HEK293 (cell line): Measurements from ENCODE around the gene RNF2.

Experiments used
- CTCF ChIA-PET: fragments of 350-600 bp; formaldehyde crosslinking; extraction: SDS; loops from one replicate; lab custom pipeline; 2021; ENCODE audit warnings: antibody characterized with exemption; lab: Yijun Ruan, JAX
- POLR2A ChIA-PET: fragments of 300-600 bp; formaldehyde crosslinking; extraction: SDS; loops from one replicate; lab custom pipeline; 2020; ENCODE audit warnings: antibody characterized with exemption, inconsistent platforms; lab: Yijun Ruan, JAX
- H3K27ac ChIP-seq: fragments of 200-500 bp; sonication (Bioruptor generic); 2 replicates; pipeline ENCODE4 v1.5.1; 2014; ENCODE audit warnings: low read depth, low read length, control low read depth, inconsistent platforms; ENCODE audit errors: extremely low read depth
- H3K36me3 ChIP-seq, 2 experiments: fragments of 200-500 bp in 1 of 2; sonication (Bioruptor generic) in 1 of 2; 1 replicate in 1 of 2; 2 replicates in 1 of 2; pipeline ENCODE4 v1.5.1; 2014 to 2017; ENCODE audit warnings: inconsistent platforms in 2 of 2, low read length in 2 of 2; ENCODE audit not compliant: control insufficient read depth in 2 of 2, insufficient read depth in 1 of 2
- H3K4me1 ChIP-seq: fragments of 200-500 bp; sonication (Bioruptor generic); 2 replicates; pipeline ENCODE4 v1.5.1; 2014; ENCODE audit warnings: mild to moderate bottlenecking, low read length, inconsistent platforms; ENCODE audit not compliant: control insufficient read depth, insufficient read depth
- H3K4me3 ChIP-seq: 2 replicates; pipeline ENCODE4 v1.5.1; 2011; ENCODE audit warnings: low read depth, mild to moderate bottlenecking, control low read depth, low read length, moderate library complexity
- H3K9me3 ChIP-seq: fragments of 200-500 bp; sonication (Bioruptor generic); 2 replicates; pipeline ENCODE4 v1.5.1; 2014; ENCODE audit warnings: low read depth, low read length, inconsistent platforms; ENCODE audit not compliant: control insufficient read depth, insufficient read depth
- CTCF ChIP-seq: fragments of 450-650 bp; formaldehyde crosslinking; IDR thresholded peaks from 2 replicates; pipeline ENCODE4 v1.5.1; 2016; ENCODE audit warnings: missing biosample characterization, missing genetic modification characterization
- GLI2 ChIP-seq: fragments of 450-650 bp; formaldehyde crosslinking; IDR thresholded peaks from 2 replicates; pipeline ENCODE4; 2017; ENCODE audit warnings: missing biosample characterization, missing genetic modification characterization, low read depth, borderline replicate concordance
- KLF1 ChIP-seq: fragments of 450-650 bp; formaldehyde crosslinking; IDR thresholded peaks from 2 replicates; pipeline ENCODE4 v1.5.1; 2016; ENCODE audit warnings: missing biosample characterization, missing genetic modification characterization
- MZF1 ChIP-seq: fragments of 450-650 bp; formaldehyde crosslinking; IDR thresholded peaks from 2 replicates; pipeline ENCODE4 v1.5.1; 2017; ENCODE audit warnings: missing biosample characterization, missing genetic modification characterization, borderline replicate concordance
- REPIN1 ChIP-seq: fragments of 450-650 bp; formaldehyde crosslinking; IDR thresholded peaks from 2 replicates; pipeline ENCODE4 v1.5.1; 2017; ENCODE audit warnings: missing biosample characterization, missing genetic modification characterization, low read depth
- SCRT2 ChIP-seq: fragments of 450-650 bp; formaldehyde crosslinking; IDR thresholded peaks from 2 replicates; pipeline ENCODE4 v1.5.1; 2016; ENCODE audit warnings: missing biosample characterization, missing genetic modification characterization
- SETDB1 ChIP-seq: IDR thresholded peaks from one replicate; pipeline ENCODE4 v1.6.1; 2017; ENCODE audit warnings: mild to moderate bottlenecking, low read length, moderate library complexity, mixed read lengths; ENCODE audit not compliant: insufficient read length
- ZIC2 ChIP-seq: fragments of 450-650 bp; formaldehyde crosslinking; IDR thresholded peaks from 2 replicates; pipeline ENCODE4 v1.5.1; 2016; ENCODE audit warnings: missing biosample characterization, missing genetic modification characterization
- ZNF174 ChIP-seq: fragments of 450-650 bp; formaldehyde crosslinking; IDR thresholded peaks from 2 replicates; pipeline ENCODE4 v1.5.0; 2017; ENCODE audit warnings: missing biosample characterization, mild to moderate bottlenecking, missing genetic modification characterization
- ZNF202 ChIP-seq: fragments of 450-650 bp; formaldehyde crosslinking; IDR thresholded peaks from 2 replicates; pipeline ENCODE4 v1.5.1; 2016; ENCODE audit warnings: missing biosample characterization, missing genetic modification characterization, borderline replicate concordance
- ZNF302 ChIP-seq: fragments of 450-650 bp; formaldehyde crosslinking; IDR thresholded peaks from 2 replicates; pipeline ENCODE4 v1.5.1; 2016; ENCODE audit warnings: missing biosample characterization, missing genetic modification characterization, low read depth
- ZNF311 ChIP-seq: fragments of 450-650 bp; formaldehyde crosslinking; IDR thresholded peaks from 2 replicates; pipeline ENCODE4 v1.5.1; 2017; ENCODE audit warnings: missing biosample characterization, missing genetic modification characterization, borderline replicate concordance
- ZNF324 ChIP-seq: fragments of 450-650 bp; formaldehyde crosslinking; IDR thresholded peaks from 2 replicates; pipeline ENCODE4 v1.5.1; 2016; ENCODE audit warnings: missing biosample characterization, missing genetic modification characterization
- ZNF341 ChIP-seq: fragments of 450-650 bp; formaldehyde crosslinking; IDR thresholded peaks from 2 replicates; pipeline ENCODE4; 2016; ENCODE audit warnings: low read depth, missing biosample characterization, missing genetic modification characterization
- ZNF37A ChIP-seq: fragments of 450-650 bp; IDR thresholded peaks from 2 replicates; pipeline ENCODE4 v1.5.1; 2018; ENCODE audit warnings: missing biosample characterization, missing genetic modification characterization
- ZNF404 ChIP-seq: fragments of 450-650 bp; formaldehyde crosslinking; IDR thresholded peaks from 2 replicates; pipeline ENCODE4 v1.5.1; 2017; ENCODE audit warnings: missing biosample characterization, missing genetic modification characterization
- ZNF624 ChIP-seq: fragments of 450-650 bp; formaldehyde crosslinking; IDR thresholded peaks from 2 replicates; pipeline ENCODE4 v1.5.1; 2017; ENCODE audit warnings: missing biosample characterization, missing genetic modification characterization
- ZNF707 ChIP-seq: fragments of 450-650 bp; formaldehyde crosslinking; IDR thresholded peaks from 2 replicates; pipeline ENCODE4 v1.5.1; 2016; ENCODE audit warnings: missing biosample characterization, missing genetic modification characterization
- ZNF76 ChIP-seq: fragments of 450-650 bp; formaldehyde crosslinking; IDR thresholded peaks from 2 replicates; pipeline ENCODE4; 2016; ENCODE audit warnings: low read depth, missing biosample characterization, missing genetic modification characterization, borderline replicate concordance
- ZNF837 ChIP-seq: fragments of 450-650 bp; formaldehyde crosslinking; IDR thresholded peaks from 2 replicates; pipeline ENCODE4 v1.5.1; 2016; ENCODE audit warnings: missing biosample characterization, missing genetic modification characterization
- TF ChIP-seq, protein P1 (sequence below): fragments of 450-650 bp; formaldehyde crosslinking; IDR thresholded peaks from 2 replicates; pipeline ENCODE4 v1.5.1; 2017; ENCODE audit warnings: missing biosample characterization, missing genetic modification characterization
- TF ChIP-seq, protein P2 (sequence below): fragments of 450-650 bp; formaldehyde crosslinking; IDR thresholded peaks from 2 replicates; pipeline ENCODE4 v1.5.1; 2017; ENCODE audit warnings: missing biosample characterization, missing genetic modification characterization
- TF ChIP-seq, protein P3 (sequence below): fragments of 450-650 bp; formaldehyde crosslinking; IDR thresholded peaks from 2 replicates; pipeline ENCODE4; 2016; ENCODE audit warnings: missing biosample characterization, missing genetic modification characterization
- TF ChIP-seq, protein P4 (sequence below): fragments of 450-650 bp; formaldehyde crosslinking; IDR thresholded peaks from 2 replicates; pipeline ENCODE4 v1.5.1; 2016; ENCODE audit warnings: missing biosample characterization, missing genetic modification characterization

The RNF2 gene

DNA sequence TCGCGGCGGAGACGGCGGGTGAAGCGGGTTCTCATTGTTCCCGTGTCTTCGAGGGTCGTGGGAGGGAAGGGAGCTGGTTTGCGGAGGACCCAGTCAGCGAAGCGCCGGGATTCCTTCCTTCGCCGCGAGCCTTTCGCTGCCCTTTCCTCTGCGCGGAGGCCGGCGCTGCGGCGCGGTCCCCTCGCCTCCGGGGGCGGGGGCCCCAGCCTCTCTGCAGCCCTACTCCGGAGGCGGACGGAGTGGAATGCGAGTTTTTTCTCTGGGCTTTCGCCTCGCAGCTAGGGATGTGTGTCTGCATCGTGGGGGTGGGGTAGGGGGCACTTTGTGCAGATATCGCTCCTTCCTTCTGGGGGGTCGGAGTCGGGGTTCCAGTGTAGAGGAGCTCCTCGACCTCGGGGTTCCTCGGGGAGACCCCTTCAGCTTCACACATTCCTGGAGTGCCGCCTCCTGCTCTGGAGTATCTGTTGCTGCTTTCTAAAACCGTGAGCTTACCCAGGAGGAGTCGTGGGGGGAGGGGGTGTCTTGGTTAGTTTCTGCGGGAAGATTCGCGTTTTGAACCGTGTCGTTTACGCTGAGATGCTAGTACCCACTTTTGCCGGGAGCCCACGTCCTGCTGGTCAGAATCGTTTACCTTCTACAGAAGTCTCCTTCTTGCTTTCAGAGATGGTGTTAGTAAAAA, 595 bp downstream of the RNF2 start (continued):
- TF ChIP-seq ZNF341 (tag by site-specific recombination) = no peak
- TF ChIP-seq ZNF311 (tag by site-specific recombination) = no peak
- TF ChIP-seq ZNF76 (tag by site-specific recombination) = no peak
- TF ChIP-seq, protein P1, sequence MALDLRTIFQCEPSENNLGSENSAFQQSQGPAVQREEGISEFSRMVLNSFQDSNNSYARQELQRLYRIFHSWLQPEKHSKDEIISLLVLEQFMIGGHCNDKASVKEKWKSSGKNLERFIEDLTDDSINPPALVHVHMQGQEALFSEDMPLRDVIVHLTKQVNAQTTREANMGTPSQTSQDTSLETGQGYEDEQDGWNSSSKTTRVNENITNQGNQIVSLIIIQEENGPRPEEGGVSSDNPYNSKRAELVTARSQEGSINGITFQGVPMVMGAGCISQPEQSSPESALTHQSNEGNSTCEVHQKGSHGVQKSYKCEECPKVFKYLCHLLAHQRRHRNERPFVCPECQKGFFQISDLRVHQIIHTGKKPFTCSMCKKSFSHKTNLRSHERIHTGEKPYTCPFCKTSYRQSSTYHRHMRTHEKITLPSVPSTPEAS (tag by site-specific recombination) = no peak
- TF ChIP-seq ZNF174 = no peak
- TF ChIP-seq ZNF324 (tag by site-specific recombination) = no peak
- TF ChIP-seq ZNF202 = no peak
- no peak for TF ChIP-seq KLF1 (tag by site-specific recombination)
- TF ChIP-seq ZIC2 (tag by site-specific recombination) = no peak
- TF ChIP-seq ZNF302 (tag by site-specific recombination) = no peak
- no peak for TF ChIP-seq MZF1
- TF ChIP-seq, all 188 proteins: peak for 26

- Histone ChIP-seq H3K9me3 (no peaks in the 10 kb centered on the region), H3K27ac (no peak overlapping the region), H3K36me3 (no peaks in the 10 kb centered on the region), H3K4me3 (peak overlapping the region; percentile 77), H3K4me1 (peaks cover 9% of the 10 kb centered on the region)
- ChIA-PET POLR2A (interaction anchor here (1.0 to 2.0 kb wide), 2 partner anchors 12 to 110 kb away, joined by 5 to 8 read pairs; partner anchors contain the start of genes SWT1 and TRMT1L), CTCF (interaction anchor here (0.5 to 1.0 kb wide), 4 partner anchors 8 to 126 kb away, joined by 3 to 4 read pairs (median 4); no protein-coding TSS in a partner anchor)
- TF ChIP-seq SCRT2 (tag by site-specific recombination) = peak; percentile 66
- TF ChIP-seq GLI2 (tag by site-specific recombination) = no peak
- TF ChIP-seq, protein P2, sequence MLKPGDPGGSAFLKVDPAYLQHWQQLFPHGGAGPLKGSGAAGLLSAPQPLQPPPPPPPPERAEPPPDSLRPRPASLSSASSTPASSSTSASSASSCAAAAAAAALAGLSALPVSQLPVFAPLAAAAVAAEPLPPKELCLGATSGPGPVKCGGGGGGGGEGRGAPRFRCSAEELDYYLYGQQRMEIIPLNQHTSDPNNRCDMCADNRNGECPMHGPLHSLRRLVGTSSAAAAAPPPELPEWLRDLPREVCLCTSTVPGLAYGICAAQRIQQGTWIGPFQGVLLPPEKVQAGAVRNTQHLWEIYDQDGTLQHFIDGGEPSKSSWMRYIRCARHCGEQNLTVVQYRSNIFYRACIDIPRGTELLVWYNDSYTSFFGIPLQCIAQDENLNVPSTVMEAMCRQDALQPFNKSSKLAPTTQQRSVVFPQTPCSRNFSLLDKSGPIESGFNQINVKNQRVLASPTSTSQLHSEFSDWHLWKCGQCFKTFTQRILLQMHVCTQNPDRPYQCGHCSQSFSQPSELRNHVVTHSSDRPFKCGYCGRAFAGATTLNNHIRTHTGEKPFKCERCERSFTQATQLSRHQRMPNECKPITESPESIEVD (tag by site-specific recombination) = 0 out of 2 replicates have a peak, but pooled peaks have one; percentile 37
- TF ChIP-seq, all 188 proteins: peak for 2
These were observed 1.3 kb downstream of the RNF2 start for GRCh38 chr1:185046668-185047067.

GRCh38 chr1:185049670-185050069, 4.3 kb downstream of the RNF2 start:
- Histone ChIP-seq H3K9me3 (no peaks in the 10 kb centered on the region), H3K4me1 (peaks cover 9% of the 10 kb centered on the region)
- no peak for TF ChIP-seq SETDB1
- TF ChIP-seq ZNF837 = no peak
- TF ChIP-seq, protein P3, sequence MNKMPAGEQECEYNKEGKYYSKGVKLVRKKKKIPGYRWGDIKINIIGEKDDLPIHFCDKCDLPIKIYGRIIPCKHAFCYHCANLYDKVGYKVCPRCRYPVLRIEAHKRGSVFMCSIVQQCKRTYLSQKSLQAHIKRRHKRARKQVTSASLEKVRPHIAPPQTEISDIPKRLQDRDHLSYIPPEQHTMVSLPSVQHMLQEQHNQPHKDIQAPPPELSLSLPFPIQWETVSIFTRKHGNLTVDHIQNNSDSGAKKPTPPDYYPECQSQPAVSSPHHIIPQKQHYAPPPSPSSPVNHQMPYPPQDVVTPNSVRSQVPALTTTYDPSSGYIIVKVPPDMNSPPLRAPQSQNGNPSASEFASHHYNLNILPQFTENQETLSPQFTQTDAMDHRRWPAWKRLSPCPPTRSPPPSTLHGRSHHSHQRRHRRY = no peak
- no peak for TF ChIP-seq ZNF404 (tag by site-specific recombination)
- no peak for TF ChIP-seq ZNF707 (tag by site-specific recombination)
- no peak for TF ChIP-seq CTCF (tag by site-specific recombination)
- TF ChIP-seq ZNF37A (tag by site-specific recombination) = no peak
- TF ChIP-seq, protein P4, sequence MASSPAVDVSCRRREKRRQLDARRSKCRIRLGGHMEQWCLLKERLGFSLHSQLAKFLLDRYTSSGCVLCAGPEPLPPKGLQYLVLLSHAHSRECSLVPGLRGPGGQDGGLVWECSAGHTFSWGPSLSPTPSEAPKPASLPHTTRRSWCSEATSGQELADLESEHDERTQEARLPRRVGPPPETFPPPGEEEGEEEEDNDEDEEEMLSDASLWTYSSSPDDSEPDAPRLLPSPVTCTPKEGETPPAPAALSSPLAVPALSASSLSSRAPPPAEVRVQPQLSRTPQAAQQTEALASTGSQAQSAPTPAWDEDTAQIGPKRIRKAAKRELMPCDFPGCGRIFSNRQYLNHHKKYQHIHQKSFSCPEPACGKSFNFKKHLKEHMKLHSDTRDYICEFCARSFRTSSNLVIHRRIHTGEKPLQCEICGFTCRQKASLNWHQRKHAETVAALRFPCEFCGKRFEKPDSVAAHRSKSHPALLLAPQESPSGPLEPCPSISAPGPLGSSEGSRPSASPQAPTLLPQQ (tag by site-specific recombination) = no peak
- TF ChIP-seq REPIN1 (tag by site-specific recombination) = no peak
- no peak for TF ChIP-seq ZNF624 (tag by site-specific recombination)
- TF ChIP-seq, all 188 proteins: peak for 0
- ChIA-PET CTCF (no interaction called here), POLR2A (no interaction called here)
- Histone ChIP-seq H3K27ac (no peak overlapping the region), H3K4me3 (no peak overlapping the region), H3K36me3 (no peaks in the 10 kb centered on the region)
